22Rv1 (cell line): ENCODE data around the gene RAB17.
"Not testable (repeated sequence)": the region's sequence is repeated elsewhere in the genome, so short reads cannot be mapped to it uniquely, and the experiment has no call there.

ENCODE experiments used
- H3K27ac ChIP-seq: fragments of 450-650 bp; 2 replicates; pipeline ENCODE4 v1.5.1; 2017
- CTCF ChIP-seq: fragments of 450-650 bp; IDR thresholded peaks from 2 replicates; pipeline ENCODE4 v1.5.1; 2017; ENCODE audit warnings: mild to moderate bottlenecking
- ZFX ChIP-seq: fragments of 450-650 bp; IDR thresholded peaks from 2 replicates; pipeline ENCODE4 v1.6.1; 2017; ENCODE audit warnings: antibody characterized with exemption, borderline replicate concordance

RAB17 gene

GRCh38 chr2:237597196-237598145, 6.9 kb upstream of the RAB17 start:
- TF ChIP-seq ZFX (no peak), CTCF (no peak)
- no peak overlapping the region for H3K27ac ChIP-seq

GRCh38 chr2:237596520-237597195, 6.1 kb upstream of the RAB17 start:
- TF ChIP-seq CTCF (no peak), ZFX (no peak)
- H3K27ac ChIP-seq: no peak overlapping the region

- H3K27ac ChIP-seq: not testable (repeated sequence)
These were observed 5.4 kb upstream of the RAB17 start for GRCh38 chr2:237595829-237596519.

- TF ChIP-seq ZFX (no peak), CTCF (no peak)
- no peak overlapping the region for H3K27ac ChIP-seq
These were observed 4.0 kb upstream of the RAB17 start for GRCh38 chr2:237594514-237594871.

GRCh38 chr2:237593596-237594320, 3.2 kb upstream of the RAB17 start:
- no peak overlapping the region for H3K27ac ChIP-seq
- TF ChIP-seq ZFX: no peak
- TF ChIP-seq CTCF: no peak

- H3K27ac ChIP-seq: no peak overlapping the region
These were observed 2.5 kb upstream of the RAB17 start for GRCh38 chr2:237593036-237593435.

More at GRCh38 chr2:237593036-237593435, 2.5 kb upstream of the RAB17 start:
- TF ChIP-seq CTCF: no peak
